Measurements from ENCODE around the gene C12orf75. TPM values are rescaled to one million over a fixed set of nuclear protein-coding genes. Genes with fewer than 3 reads are reported as not detected.
"Not testable (repeated sequence)": the region's sequence is repeated elsewhere in the genome, so short reads cannot be mapped to it uniquely, and the experiment has no call there.

The C12orf75 gene
- total and polyA plus RNA-seq, 2 donors (not counting 3 experiments of a cell fraction or from before 2014, with no cell fraction given): 23.6 to 60.7 TPM

- Histone ChIP-seq H3K9me1 (replicated peaks; ENCODE audit: control insufficient read depth, extremely low read depth, insufficient read depth, low read length) (no peaks in the 10 kb centered on the region), H3K4me2 (ENCODE audit: insufficient read depth, low read length) (no peak overlapping the region), H3K36me3 (ENCODE audit: control insufficient read depth in 2 of 2, extremely low read depth in 1 of 2, insufficient read depth in 2 of 2, low read length in 2 of 2) (no peaks in the 10 kb centered on the region), H3K4me1 (ENCODE audit: control insufficient read depth, extremely low read depth, insufficient read depth, low read length) (no peaks in the 10 kb centered on the region), H4K20me1 (replicated peaks; ENCODE audit: control insufficient read depth, extremely low read depth, insufficient read depth, low read length) (no peaks in the 10 kb centered on the region), H3K27me3 (ENCODE audit: control insufficient read depth in 2 of 2, insufficient read depth in 2 of 2, low read length in 2 of 2) (no peaks in the 10 kb centered on the region), H3K79me2 (ENCODE audit: control insufficient read depth, insufficient read depth, low read length) (no peaks in the 10 kb centered on the region), H3K4me3 (replicated peaks in 1 of 3; ENCODE audit: insufficient read depth in 1 of 3, low read depth in 1 of 3, low read length in 3 of 3) (no peak overlapping the region), H2AFZ (ENCODE audit: low read depth, low read length) (no peak overlapping the region), H3K27ac (ENCODE audit: insufficient read depth, low read depth, low read length) (no peak overlapping the region), H3K9ac (replicated peaks; ENCODE audit: extremely low read depth, insufficient read depth, low read length) (no peak overlapping the region), H3K9me3 (replicated peaks; ENCODE audit: control insufficient read depth, insufficient read depth, low read length) (no peaks in the 10 kb centered on the region)
- no TSS peak for BruUV-seq (replicated peaks)
- POLR2A ChIA-PET: no interaction called here
- no peak for DNase-seq (ENCODE audit: low read depth, low spot score)
- intact Hi-C loops (cut with micrococcal nuclease): no loop called here
- FAIRE-seq: no peak
- dilution Hi-C loops (cut with MboI; ENCODE audit: extremely low pct_ligation_motif_present, low sequenced_read_pairs): no loop called here
- CTCF ChIA-PET: no interaction called here
- no peak for TF ChIP-seq FOS (IDR thresholded peaks at IDR 0.05; ENCODE audit: borderline replicate concordance, insufficient read depth, low read length)
- TF ChIP-seq GATA2 (IDR thresholded peaks at IDR 0.05; ENCODE audit: insufficient read depth, insufficient read length, low read depth, low read length): no peak
- no peak for TF ChIP-seq POLR2A (IDR thresholded peaks at IDR 0.05; ENCODE audit: low read depth, low read length)
- TF ChIP-seq MAX (IDR thresholded peaks at IDR 0.05; ENCODE audit: insufficient read depth, insufficient read length): no peak
- no peak for TF ChIP-seq POLR2AphosphoS5 (IDR thresholded peaks at IDR 0.05; ENCODE audit: insufficient read depth, low read depth, low read length)
- TF ChIP-seq MYC (IDR thresholded peaks at IDR 0.05; ENCODE audit: low read depth, low read length): no peak
- TF ChIP-seq JUN (IDR thresholded peaks at IDR 0.05; ENCODE audit: borderline replicate concordance, insufficient read depth, insufficient read length, low read depth): no peak
- TF ChIP-seq, protein P1, sequence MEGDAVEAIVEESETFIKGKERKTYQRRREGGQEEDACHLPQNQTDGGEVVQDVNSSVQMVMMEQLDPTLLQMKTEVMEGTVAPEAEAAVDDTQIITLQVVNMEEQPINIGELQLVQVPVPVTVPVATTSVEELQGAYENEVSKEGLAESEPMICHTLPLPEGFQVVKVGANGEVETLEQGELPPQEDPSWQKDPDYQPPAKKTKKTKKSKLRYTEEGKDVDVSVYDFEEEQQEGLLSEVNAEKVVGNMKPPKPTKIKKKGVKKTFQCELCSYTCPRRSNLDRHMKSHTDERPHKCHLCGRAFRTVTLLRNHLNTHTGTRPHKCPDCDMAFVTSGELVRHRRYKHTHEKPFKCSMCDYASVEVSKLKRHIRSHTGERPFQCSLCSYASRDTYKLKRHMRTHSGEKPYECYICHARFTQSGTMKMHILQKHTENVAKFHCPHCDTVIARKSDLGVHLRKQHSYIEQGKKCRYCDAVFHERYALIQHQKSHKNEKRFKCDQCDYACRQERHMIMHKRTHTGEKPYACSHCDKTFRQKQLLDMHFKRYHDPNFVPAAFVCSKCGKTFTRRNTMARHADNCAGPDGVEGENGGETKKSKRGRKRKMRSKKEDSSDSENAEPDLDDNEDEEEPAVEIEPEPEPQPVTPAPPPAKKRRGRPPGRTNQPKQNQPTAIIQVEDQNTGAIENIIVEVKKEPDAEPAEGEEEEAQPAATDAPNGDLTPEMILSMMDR (IDR thresholded peaks at IDR 0.05; ENCODE audit: extremely low read depth in 1 of 2, insufficient read depth in 1 of 2, low read depth in 1 of 2, low read length in 2 of 2): no peak
- no peak for TF ChIP-seq EZH2 (IDR thresholded peaks at IDR 0.05; ENCODE audit: borderline replicate concordance, low read depth, low read length, severe bottlenecking)
Observed at GRCh38 chr12:105403095-105403494, 72.6 kb downstream of the C12orf75 start.

GRCh38 chr12:105404134-105404533, 73.6 kb downstream of the C12orf75 start:
- H2AFZ ChIP-seq (ENCODE audit: low read depth, low read length); intact Hi-C loops (cut with micrococcal nuclease); H3K9me3 ChIP-seq (replicated peaks; ENCODE audit: control insufficient read depth, insufficient read depth, low read length); H3K27me3 ChIP-seq (ENCODE audit: control insufficient read depth in 2 of 2, insufficient read depth in 2 of 2, low read length in 2 of 2); H3K36me3 ChIP-seq (ENCODE audit: control insufficient read depth in 2 of 2, extremely low read depth in 1 of 2, insufficient read depth in 2 of 2, low read length in 2 of 2); CTCF ChIA-PET; POLR2A ChIA-PET; H3K9me1 ChIP-seq (replicated peaks; ENCODE audit: control insufficient read depth, extremely low read depth, insufficient read depth, low read length); H3K4me2 ChIP-seq (ENCODE audit: insufficient read depth, low read length); H3K79me2 ChIP-seq (ENCODE audit: control insufficient read depth, insufficient read depth, low read length); H3K9ac ChIP-seq (replicated peaks; ENCODE audit: extremely low read depth, insufficient read depth, low read length); BruUV-seq (replicated peaks); DNase-seq (ENCODE audit: low read depth, low spot score); H4K20me1 ChIP-seq (replicated peaks; ENCODE audit: control insufficient read depth, extremely low read depth, insufficient read depth, low read length); H3K4me3 ChIP-seq (replicated peaks in 1 of 3; ENCODE audit: insufficient read depth in 1 of 3, low read depth in 1 of 3, low read length in 3 of 3); H3K4me1 ChIP-seq (ENCODE audit: control insufficient read depth, extremely low read depth, insufficient read depth, low read length); dilution Hi-C loops (cut with MboI; ENCODE audit: extremely low pct_ligation_motif_present, low sequenced_read_pairs); H3K27ac ChIP-seq (ENCODE audit: insufficient read depth, low read depth, low read length): not testable (repeated sequence)
- FAIRE-seq: peak; percentile 70
